NCI-H82 (cell line): ENCODE measurements around the gene HS2ST1.
"Not testable (repeated sequence)": the region's sequence is repeated elsewhere in the genome, so short reads cannot be mapped to it uniquely, and the experiment has no call there.

Source experiments
- DNase-seq: peaks from one replicate; lab custom pipeline; 2025; lab: John Stamatoyannopoulos, UW

Gene HS2ST1

GRCh38 chr1:86925742-86926141 lies 11.3 kb downstream of the HS2ST1 start:
- DNase-seq = no peak

GRCh38 chr1:86926883-86927282 lies 12.4 kb downstream of the HS2ST1 start:
- no peak for DNase-seq

- DNase-seq = no peak
Measured at GRCh38 chr1:86928819-86929218, 14.4 kb downstream of the HS2ST1 start.

GRCh38 chr1:86933051-86933450 lies 18.6 kb downstream of the HS2ST1 start:
- DNase-seq = no peak

- DNase-seq = peak; percentile 77
Measured at GRCh38 chr1:86933562-86934377, 19.3 kb downstream of the HS2ST1 start.

GRCh38 chr1:86938450-86938849 lies 24.0 kb downstream of the HS2ST1 start:
- DNase-seq = no peak

GRCh38 chr1:86938855-86939254 lies 24.4 kb downstream of the HS2ST1 start:
- no peak for DNase-seq

- no peak for DNase-seq
Measured at GRCh38 chr1:86939406-86939805, 25.0 kb downstream of the HS2ST1 start.

GRCh38 chr1:86940599-86940998 lies 26.2 kb downstream of the HS2ST1 start:
- no peak for DNase-seq

- no peak for DNase-seq
Measured at GRCh38 chr1:86942042-86942441, 27.6 kb downstream of the HS2ST1 start.

GRCh38 chr1:86942743-86943142 lies 28.3 kb downstream of the HS2ST1 start:
- DNase-seq = no peak

GRCh38 chr1:86948212-86948611 lies 33.8 kb downstream of the HS2ST1 start:
- no peak for DNase-seq

GRCh38 chr1:86950712-86951419 lies 36.4 kb downstream of the HS2ST1 start:
- no peak for DNase-seq

- DNase-seq = no peak
Measured at GRCh38 chr1:86951430-86951829, 37.0 kb downstream of the HS2ST1 start.

- DNase-seq = no peak
Measured at GRCh38 chr1:86953167-86953566, 38.7 kb downstream of the HS2ST1 start.

GRCh38 chr1:86955678-86956077 lies 41.2 kb downstream of the HS2ST1 start:
- DNase-seq = no peak

GRCh38 chr1:86956221-86956620 lies 41.8 kb downstream of the HS2ST1 start:
- DNase-seq = no peak

GRCh38 chr1:86957221-86957620 lies 42.8 kb downstream of the HS2ST1 start:
- DNase-seq = no peak

- no peak for DNase-seq
Measured at GRCh38 chr1:86960548-86960947, 46.1 kb downstream of the HS2ST1 start.

- not testable (repeated sequence) for DNase-seq
Measured at GRCh38 chr1:86963841-86964240, 49.4 kb downstream of the HS2ST1 start.

GRCh38 chr1:86965012-86965826 lies 50.8 kb downstream of the HS2ST1 start:
- DNase-seq = peak; percentile 51

- no peak for DNase-seq
Measured at GRCh38 chr1:86965827-86966182, 51.4 kb downstream of the HS2ST1 start.

GRCh38 chr1:86970938-86971337 lies 56.5 kb downstream of the HS2ST1 start:
- no peak for DNase-seq
